HEK293T (cell line): ENCODE results near the gene CISTR.
A peak's percentile ranks its signal among the peaks of the same experiment; 100 is the strongest.

Source experiments
- CTCF ChIA-PET: fragments of 350-600 bp; formaldehyde crosslinking; extraction: SDS; loops from one replicate; lab custom pipeline; 2021; ENCODE audit warnings: antibody characterized with exemption, inconsistent platforms; lab: Yijun Ruan, JAX
- POLR2A ChIA-PET: fragments of 350-600 bp; formaldehyde crosslinking; extraction: SDS; loops from one replicate; lab custom pipeline; 2020; ENCODE audit warnings: antibody characterized with exemption, inconsistent platforms; lab: Yijun Ruan, JAX
- DNase-seq: peaks from one replicate; pipeline ENCODE4 v3.0.0; 2012; ENCODE audit warnings: mixed read lengths; ENCODE audit errors: extremely low spot score
- ARNT ChIP-seq: fragments of 450-650 bp; IDR thresholded peaks from 2 replicates; pipeline ENCODE4 v1.6.1; 2017; ENCODE audit warnings: mild to moderate bottlenecking
- BHLHE40 ChIP-seq: fragments of 450-650 bp; IDR thresholded peaks from 2 replicates; pipeline ENCODE4 v1.6.1; 2016; ENCODE audit warnings: mild to moderate bottlenecking, moderate library complexity, borderline replicate concordance
- CTBP1 ChIP-seq: fragments of 450-650 bp; IDR thresholded peaks from 2 replicates; pipeline ENCODE4 v1.6.1; 2016; ENCODE audit warnings: borderline replicate concordance
- ELF4 ChIP-seq: fragments of 450-650 bp; IDR thresholded peaks from 2 replicates; pipeline ENCODE4 v1.6.1; 2017; ENCODE audit warnings: antibody characterized with exemption
- FOXA1 ChIP-seq: fragments of 450-650 bp; IDR thresholded peaks from 2 replicates; pipeline ENCODE4 v1.6.1; 2016; ENCODE audit warnings: mild to moderate bottlenecking
- FOXK2 ChIP-seq: fragments of 450-650 bp; IDR thresholded peaks from 2 replicates; pipeline ENCODE4 v1.6.1; 2016; ENCODE audit warnings: mild to moderate bottlenecking
- FOXM1 ChIP-seq: fragments of 450-650 bp; IDR thresholded peaks from 2 replicates; pipeline ENCODE4 v1.6.1; 2017; ENCODE audit warnings: mild to moderate bottlenecking, borderline replicate concordance
- HDGF ChIP-seq: fragments of 450-650 bp; IDR thresholded peaks from 2 replicates; pipeline ENCODE4 v1.6.1; 2017; ENCODE audit warnings: antibody characterized with exemption, borderline replicate concordance
- L3MBTL2 ChIP-seq: fragments of 450-650 bp; conservative IDR thresholded peaks from 2 replicates; pipeline ENCODE4 v1.6.1; 2016; ENCODE audit warnings: mild to moderate bottlenecking
- LEF1 ChIP-seq: fragments of 450-650 bp; IDR thresholded peaks from 2 replicates; pipeline ENCODE4 v1.6.1; 2017; ENCODE audit warnings: mild to moderate bottlenecking, borderline replicate concordance
- NFRKB ChIP-seq: fragments of 450-650 bp; IDR thresholded peaks from 2 replicates; pipeline ENCODE4 v1.6.1; 2016; ENCODE audit warnings: mild to moderate bottlenecking, moderate library complexity
- PKNOX1 ChIP-seq: fragments of 450-650 bp; IDR thresholded peaks from 2 replicates; pipeline ENCODE4 v1.6.1; 2016
- SP1 ChIP-seq: fragments of 450-650 bp; IDR thresholded peaks from 2 replicates; pipeline ENCODE4 v1.6.1; 2017
- SUZ12 ChIP-seq: fragments of 450-650 bp; IDR thresholded peaks from 2 replicates; pipeline ENCODE4 v1.6.1; 2016; ENCODE audit warnings: mild to moderate bottlenecking
- TARDBP ChIP-seq: fragments of 450-650 bp; IDR thresholded peaks from 2 replicates; pipeline ENCODE4 v1.6.1; 2016
- ZNF384 ChIP-seq: fragments of 450-650 bp; IDR thresholded peaks from 2 replicates; pipeline ENCODE4 v1.6.1; 2016

CISTR gene

GRCh38 chr12:53706080-53706479, 45.7 kb downstream of the CISTR start:
- DNase-seq, result no peak
- TF ChIP-seq CTBP1, result no peak
- no peak for TF ChIP-seq ELF4
- no peak for TF ChIP-seq FOXA1
- no peak for TF ChIP-seq BHLHE40
- TF ChIP-seq ZNF384, result no peak
- no peak for TF ChIP-seq FOXK2
- no peak for TF ChIP-seq L3MBTL2
- TF ChIP-seq TARDBP, result no peak
- TF ChIP-seq SP1, result no peak
- no peak for TF ChIP-seq NFRKB
- TF ChIP-seq ARNT, result no peak
- no peak for TF ChIP-seq PKNOX1
- TF ChIP-seq FOXM1, result no peak
- TF ChIP-seq LEF1, result no peak
- TF ChIP-seq HDGF, result no peak
- TF ChIP-seq SUZ12, result no peak
- ChIA-PET POLR2A (no interaction called here), CTCF (interaction anchor here (4.6 kb wide), 1 partner anchor 39 kb away, joined by 129 read pairs; no protein-coding TSS in a partner anchor)

GRCh38 chr12:53703756-53704155, 48.0 kb downstream of the CISTR start:
- TF ChIP-seq TARDBP (no peak), BHLHE40 (no peak), SP1 (no peak), SUZ12 (no peak), NFRKB (no peak), FOXM1 (no peak), FOXK2 (no peak), CTBP1 (no peak), LEF1 (no peak), L3MBTL2 (no peak), ZNF384 (no peak), PKNOX1 (no peak), FOXA1 (no peak), ELF4 (no peak), HDGF (no peak)
- DNase-seq, result no peak
- CTCF ChIA-PET, result interaction anchor here (4.6 kb wide), 1 partner anchor 41 kb away, joined by 129 read pairs; no protein-coding TSS in a partner anchor
- POLR2A ChIA-PET, result no interaction called here

GRCh38 chr12:53701518-53702264, 50.1 kb downstream of the CISTR start:
- ChIA-PET POLR2A (interaction anchor here (0.7 to 1.6 kb wide), 3 partner anchors 24 to 45 kb away, joined by 3 to 5 read pairs (median 3); no protein-coding TSS in a partner anchor), CTCF (interaction anchor here (0.7 to 4.6 kb wide), 12 partner anchors 14 to 325 kb away, joined by 3 to 129 read pairs (median 4); no protein-coding TSS in a partner anchor)
- TF ChIP-seq ELF4, result no peak
- no peak for TF ChIP-seq ARNT
- TF ChIP-seq HDGF, result no peak
- no peak for TF ChIP-seq FOXM1
- no peak for TF ChIP-seq TARDBP
- TF ChIP-seq BHLHE40, result no peak
- no peak for TF ChIP-seq PKNOX1
- no peak for TF ChIP-seq SUZ12
- TF ChIP-seq NFRKB, result no peak
- peak; percentile 77 for DNase-seq

GRCh38 chr12:53700567-53700966, 51.2 kb downstream of the CISTR start:
- ChIA-PET POLR2A (interaction anchor here (0.8 to 1.4 kb wide), 3 partner anchors 25 to 46 kb away, joined by 3 to 7 read pairs (median 3); partner anchors contain the start of gene ATP5MC2), CTCF (interaction anchor here (0.6 to 2.5 kb wide), 4 partner anchors 23 to 309 kb away, joined by 3 to 40 read pairs (median 16); partner anchors contain the start of gene HOXC8)
- TF ChIP-seq ELF4, result no peak
- no peak for TF ChIP-seq TARDBP
- TF ChIP-seq BHLHE40, result no peak
- no peak for DNase-seq

GRCh38 chr12:53699678-53700025, 52.1 kb downstream of the CISTR start:
- no peak for DNase-seq
- no peak for TF ChIP-seq FOXA1
- no peak for TF ChIP-seq SP1
- no peak for TF ChIP-seq FOXM1
- TF ChIP-seq CTBP1, result no peak
- ChIA-PET POLR2A (interaction anchor here (1.4 to 14.6 kb wide), 4 partner anchors 22 to 47 kb away, joined by 3 to 129 read pairs (median 5); partner anchors contain the start of genes ATP5MC2 and CALCOCO1), CTCF (interaction anchor here (0.6 to 2.5 kb wide), 4 partner anchors 44 to 502 kb away, joined by 3 to 40 read pairs (median 16); no protein-coding TSS in a partner anchor)

GRCh38 chr12:53698948-53699677, 52.7 kb downstream of the CISTR start:
- CTCF ChIA-PET, result interaction anchor here (0.6 to 2.5 kb wide), 4 partner anchors 44 to 503 kb away, joined by 3 to 40 read pairs (median 16); no protein-coding TSS in a partner anchor
- no peak for DNase-seq
- TF ChIP-seq ZNF384, result no peak
- no peak for TF ChIP-seq L3MBTL2
- no peak for TF ChIP-seq CTBP1
- TF ChIP-seq ELF4, result no peak
- no peak for TF ChIP-seq NFRKB
- TF ChIP-seq FOXA1, result no peak
- no peak for TF ChIP-seq ARNT
- no peak for TF ChIP-seq SP1
- TF ChIP-seq TARDBP, result no peak
- TF ChIP-seq SUZ12, result no peak
- TF ChIP-seq FOXK2, result no peak
- TF ChIP-seq HDGF, result no peak
- no peak for TF ChIP-seq PKNOX1
- no peak for TF ChIP-seq FOXM1
- TF ChIP-seq BHLHE40, result no peak
- no peak for TF ChIP-seq LEF1
- POLR2A ChIA-PET, result interaction anchor here (1.4 to 14.6 kb wide), 3 partner anchors 21 to 40 kb away, joined by 3 to 129 read pairs (median 3); partner anchors contain the start of genes ATP5MC2 and CALCOCO1
